K562 (cell line): ENCODE data around the gene GAPVD1. TPM values are rescaled to one million over a fixed set of nuclear protein-coding genes. Genes with fewer than 3 reads are reported as not detected.

Experiments
- ARID4B ChIP-seq: sonication (generic); formaldehyde crosslinking; IDR thresholded peaks from 2 replicates; pipeline ENCODE4 v1.8.0; 2022; ENCODE audit warnings: mild to moderate bottlenecking, missing genetic modification reagents
- CBX5 ChIP-seq: IDR thresholded peaks from 2 replicates; pipeline ENCODE4 v1.6.1; 2014; ENCODE audit warnings: low read depth, borderline replicate concordance
- CHAMP1 ChIP-seq: fragments of 450-650 bp; IDR thresholded peaks from 2 replicates; pipeline ENCODE4 v1.6.1; 2016; ENCODE audit warnings: mild to moderate bottlenecking
- CREB1 ChIP-seq, 2 experiments: sonication (generic) in 1 of 2; formaldehyde crosslinking in 1 of 2; IDR thresholded peaks; 2 replicates each; pipeline versions ENCODE4 v1.6.1 to v1.8.0; 2012 to 2022; ENCODE audit warnings: inconsistent platforms in 1 of 2, mild to moderate bottlenecking in 1 of 2, missing genetic modification reagents in 1 of 2, moderate library complexity in 1 of 2
- EGR1 ChIP-seq: fragments of 450-650 bp; conservative IDR thresholded peaks from 2 replicates; pipeline ENCODE4 v1.6.1; 2017; ENCODE audit warnings: mild to moderate bottlenecking
- ELF1 ChIP-seq: fragments of 200-800 bp; sonication (Bioruptor generic); IDR thresholded peaks from 2 replicates; pipeline ENCODE4 v1.6.1; 2016; ENCODE audit warnings: missing genetic modification characterization, missing compliant biosample characterization
- EP400 ChIP-seq: fragments of 450-650 bp; IDR thresholded peaks from 2 replicates; pipeline ENCODE4 v1.6.1; 2017; ENCODE audit warnings: antibody characterized with exemption, mild to moderate bottlenecking, moderate library complexity
- KAT2B ChIP-seq: IDR thresholded peaks from one replicate; pipeline ENCODE4 v1.6.1; 2012; ENCODE audit warnings: low read depth, mild to moderate bottlenecking, control low read depth, inconsistent platforms, low read length, moderate library complexity
- KHSRP ChIP-seq: fragments of 450-650 bp; IDR thresholded peaks from 2 replicates; pipeline ENCODE4 v1.6.1; 2017
- L3MBTL2 ChIP-seq: fragments of 450-650 bp; IDR thresholded peaks from 2 replicates; pipeline ENCODE4 v1.6.1; 2016; ENCODE audit warnings: mild to moderate bottlenecking, moderate library complexity
- POU5F1 ChIP-seq: fragments of 150-350 bp; IDR thresholded peaks from 2 replicates; pipeline ENCODE4 v1.6.1; 2014; ENCODE audit warnings: borderline replicate concordance, low read length, low read depth, mild to moderate bottlenecking; ENCODE audit not compliant: partially characterized antibody
- RAD51 ChIP-seq: fragments of 450-650 bp; IDR thresholded peaks from 2 replicates; pipeline ENCODE4 v1.7.1; 2016; ENCODE audit warnings: low read depth, mild to moderate bottlenecking, borderline replicate concordance
- SRF ChIP-seq, 2 experiments: fragments of 250-450, 450-650 bp in 1 of 2; sonication (Bioruptor Pico) in 1 of 2; sonication (generic) in 1 of 2; formaldehyde crosslinking; IDR thresholded peaks; 2 replicates each; pipeline versions ENCODE4 v1.5.0 to v1.5.1; 2020 to 2022; ENCODE audit warnings: mild to moderate bottlenecking in 1 of 2, missing genetic modification reagents in 1 of 2
- STAG1 ChIP-seq: sonication (generic); formaldehyde crosslinking; IDR thresholded peaks from 2 replicates; pipeline ENCODE4 v1.5.0; 2020; ENCODE audit warnings: missing genetic modification reagents, borderline replicate concordance
- TCF15 ChIP-seq: fragments of 250-450 bp; sonication (Bioruptor Pico); IDR thresholded peaks from 2 replicates; pipeline ENCODE4 v1.8.0; 2022; ENCODE audit warnings: moderate library complexity, mild to moderate bottlenecking, inconsistent platforms
- ZNF644 ChIP-seq: fragments of 200-800 bp; sonication (Bioruptor generic); IDR thresholded peaks from 2 replicates; pipeline ENCODE4 v1.6.1; 2016; ENCODE audit warnings: low read depth, missing genetic modification characterization, missing compliant biosample characterization
- ZNF740 ChIP-seq, 3 experiments: fragments of 200-800 bp in 1 of 3; sonication (Bioruptor generic) in 1 of 3; sonication (generic) in 1 of 3; formaldehyde crosslinking in 1 of 3; IDR thresholded peaks; 2 replicates each; pipeline versions ENCODE4 v1.6.1 to v1.8.0; 2016 to 2022; ENCODE audit warnings: mild to moderate bottlenecking in 2 of 3, missing compliant biosample characterization in 2 of 3, missing genetic modification characterization in 2 of 3, missing genetic modification reagents in 1 of 3
- polyA plus RNA-seq, 8 experiments: library from polyadenylated mRNA; depleted of rRNA in 4 of 8; stranded (reverse) in 5 of 8; unstranded in 3 of 8; fragments of >200 nt; fragmentation: Nextera tagmentation in 2 of 8; fragmentation: Illumina TruSeq in 1 of 8; extraction: Ambion mirVana in 2 of 8; extraction: Trizol in 1 of 8; gene quantifications; 2 replicates each; pipeline versions ENCODE4 v1.2.1 to v1.2.3, GENCODE V29; 2011 to 2014; ENCODE audit warnings: inconsistent platforms in 1 of 8, missing spikeins in 1 of 8
- total RNA-seq, 7 experiments: library from RNA; depleted of rRNA in 6 of 7; stranded (reverse); fragments of >200 nt in 6 of 7; fragmentation: Illumina TruSeq in 2 of 7; extraction: Trizol in 2 of 7; gene quantifications; 2 replicates each; pipeline versions ENCODE4 v1.2.1 to v1.2.3, GENCODE V29; 2011 to 2021; ENCODE audit warnings: low replicate concordance in 1 of 7

The GAPVD1 gene
- total and polyA plus RNA-seq, 9 of the 15 experiments (the other 6 are each of a cell fraction or from before 2014, with no cell fraction given), result 9.5 to 66.1 (median 45.5) TPM

GRCh38 chr9:125261501-125262293, at the start of gene GAPVD1 (continued):
- TF ChIP-seq STAG1 (no peak), EGR1 (peak; percentile 61), CREB1 (IDR thresholded peaks at IDR 0.05) (no peak), CREB1 (CRISPR knock-in tag; IDR thresholded peaks at IDR 0.05) (0 out of 2 replicates have a peak, but pooled peaks have one; percentile 38), ZNF740 (CRISPR knock-in tag; IDR thresholded peaks at IDR 0.05) (peak; percentile 48), ZNF740 (tag; IDR thresholded peaks at IDR 0.05) (no peak), POU5F1 (peak; percentile 84), SRF (CRISPR knock-in tag; IDR thresholded peaks at IDR 0.05) (0 out of 4 replicates have a peak, but pooled peaks of 1 of the 2 experiments have one; percentile 25), L3MBTL2 (peak; percentile 72), TCF15 (CRISPR knock-in tag) (no peak), EP400 (peak; percentile 71), ELF1 (tag) (peak; percentile 100), KHSRP (no peak), CHAMP1 (0 out of 2 replicates have a peak, but pooled peaks have one; percentile 14), ZNF644 (tag) (peak; percentile 46; the same call in 1 of the 2 replicates), KAT2B (peak; percentile 62), CBX5 (no peak), RAD51 (peak; percentile 66; the same call in 1 of the 2 replicates), ARID4B (CRISPR knock-in tag) (peak; percentile 79)
